Transverse colon (tissue), 4 donors: Measurements from ENCODE around the gene SMARCA2.

Source experiments
- EP300 ChIP-seq: sonication (generic); formaldehyde crosslinking; IDR thresholded peaks from one replicate; pipeline ENCODE4 v1.6.1; 2017; ENCODE audit warnings: antibody characterized with exemption, low read depth
- POLR2A ChIP-seq: fragments of 450-650 bp; IDR thresholded peaks from one replicate; pipeline ENCODE4 v1.6.1; 2016; ENCODE audit warnings: antibody characterized with exemption, mild to moderate bottlenecking, moderate library complexity
- POLR2AphosphoS5 ChIP-seq, 3 donors: sonication (generic); formaldehyde crosslinking; IDR thresholded peaks; one replicate each; pipeline ENCODE4 v1.6.1; 2016; ENCODE audit warnings: antibody characterized with exemption in 3 of 3
- TF ChIP-seq, protein P1 (sequence below), 5 experiments: fragments of 200-600 bp in 3 of 5; fragments of 450-650 bp in 2 of 5; sonication (generic) in 3 of 5; IDR thresholded peaks; 1 replicate in 2 of 5; 2 replicates in 3 of 5; pipeline ENCODE4 v1.5.1; 2016 to 2017; ENCODE audit warnings: antibody characterized with exemption in 5 of 5, inconsistent platforms in 3 of 5, mild to moderate bottlenecking in 2 of 5, moderate library complexity in 1 of 5

DNA sequence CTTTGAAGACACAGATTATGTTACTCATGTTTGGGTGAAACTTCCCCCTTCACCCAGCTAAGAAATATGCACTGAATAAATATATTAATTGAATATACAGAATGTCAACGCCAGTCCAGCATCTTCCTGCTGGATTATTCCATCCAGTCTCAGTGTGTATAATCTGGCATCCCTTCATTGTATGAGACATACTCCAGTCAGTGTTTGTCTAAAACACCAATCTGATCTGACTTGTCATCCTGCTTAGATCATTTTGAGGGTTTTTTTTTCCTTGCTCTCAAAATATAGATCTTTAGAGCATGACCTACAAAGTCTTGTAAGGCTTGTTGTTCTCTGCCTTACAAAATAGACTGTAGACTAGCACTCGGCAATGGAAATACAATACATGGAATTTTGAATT, 195.1 kb downstream of the SMARCA2 start:
- TF ChIP-seq, protein P1, sequence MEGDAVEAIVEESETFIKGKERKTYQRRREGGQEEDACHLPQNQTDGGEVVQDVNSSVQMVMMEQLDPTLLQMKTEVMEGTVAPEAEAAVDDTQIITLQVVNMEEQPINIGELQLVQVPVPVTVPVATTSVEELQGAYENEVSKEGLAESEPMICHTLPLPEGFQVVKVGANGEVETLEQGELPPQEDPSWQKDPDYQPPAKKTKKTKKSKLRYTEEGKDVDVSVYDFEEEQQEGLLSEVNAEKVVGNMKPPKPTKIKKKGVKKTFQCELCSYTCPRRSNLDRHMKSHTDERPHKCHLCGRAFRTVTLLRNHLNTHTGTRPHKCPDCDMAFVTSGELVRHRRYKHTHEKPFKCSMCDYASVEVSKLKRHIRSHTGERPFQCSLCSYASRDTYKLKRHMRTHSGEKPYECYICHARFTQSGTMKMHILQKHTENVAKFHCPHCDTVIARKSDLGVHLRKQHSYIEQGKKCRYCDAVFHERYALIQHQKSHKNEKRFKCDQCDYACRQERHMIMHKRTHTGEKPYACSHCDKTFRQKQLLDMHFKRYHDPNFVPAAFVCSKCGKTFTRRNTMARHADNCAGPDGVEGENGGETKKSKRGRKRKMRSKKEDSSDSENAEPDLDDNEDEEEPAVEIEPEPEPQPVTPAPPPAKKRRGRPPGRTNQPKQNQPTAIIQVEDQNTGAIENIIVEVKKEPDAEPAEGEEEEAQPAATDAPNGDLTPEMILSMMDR (IDR thresholded peaks at IDR 0.05), result no peak
- no peak for TF ChIP-seq EP300
- no peak for TF ChIP-seq POLR2AphosphoS5 (IDR thresholded peaks at IDR 0.05)
- TF ChIP-seq POLR2A, result no peak
